GM18870 (cell line): ENCODE results near the gene NEUROG2.
"Not testable (repeated sequence)": the region's sequence is repeated elsewhere in the genome, so short reads cannot be mapped to it uniquely, and the experiment has no call there.

Experiments
- ATAC-seq: cut with Tn5 transposase; IDR thresholded peaks from one replicate; pipeline ENCODE4 v1.9.1; 2021; ENCODE audit warnings: moderate library complexity; ENCODE audit not compliant: unreplicated experiment

The NEUROG2 gene

GRCh38 chr4:112516066-112516470 lies at the start of gene NEUROG2:
NEUROG2 (minus strand) TSS chr4:112516180; CDS start chr4:112515475, 705 bp downstream.
- no peak for ATAC-seq

DNA sequence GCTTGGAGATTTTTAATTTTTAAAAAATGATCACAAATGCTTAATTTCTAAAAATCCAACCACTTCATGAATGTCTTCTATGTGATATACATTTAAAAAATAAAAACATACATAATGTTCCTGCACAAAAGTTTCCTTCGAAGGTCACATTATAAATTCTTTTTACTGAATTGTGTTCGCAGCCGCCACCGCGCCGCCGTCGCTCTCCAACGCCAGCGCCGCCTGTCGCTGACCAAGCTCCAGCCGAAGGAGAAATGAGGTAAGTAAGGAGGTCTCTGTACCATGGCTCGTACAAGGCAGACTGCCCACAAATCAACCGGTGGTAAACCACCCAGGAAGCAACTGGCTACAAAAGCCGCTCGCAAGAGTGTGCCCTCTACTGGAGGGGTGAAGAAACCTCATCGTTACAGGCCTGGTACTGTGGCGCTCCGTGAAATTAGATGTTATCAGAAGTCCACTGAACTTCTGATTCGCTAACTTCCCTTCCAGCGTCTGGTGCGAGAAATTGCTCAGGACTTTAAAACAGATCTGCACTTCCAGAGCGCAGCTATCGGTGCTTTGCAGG lies 48.8 kb upstream of the NEUROG2 start:
- no peak for ATAC-seq

DNA sequence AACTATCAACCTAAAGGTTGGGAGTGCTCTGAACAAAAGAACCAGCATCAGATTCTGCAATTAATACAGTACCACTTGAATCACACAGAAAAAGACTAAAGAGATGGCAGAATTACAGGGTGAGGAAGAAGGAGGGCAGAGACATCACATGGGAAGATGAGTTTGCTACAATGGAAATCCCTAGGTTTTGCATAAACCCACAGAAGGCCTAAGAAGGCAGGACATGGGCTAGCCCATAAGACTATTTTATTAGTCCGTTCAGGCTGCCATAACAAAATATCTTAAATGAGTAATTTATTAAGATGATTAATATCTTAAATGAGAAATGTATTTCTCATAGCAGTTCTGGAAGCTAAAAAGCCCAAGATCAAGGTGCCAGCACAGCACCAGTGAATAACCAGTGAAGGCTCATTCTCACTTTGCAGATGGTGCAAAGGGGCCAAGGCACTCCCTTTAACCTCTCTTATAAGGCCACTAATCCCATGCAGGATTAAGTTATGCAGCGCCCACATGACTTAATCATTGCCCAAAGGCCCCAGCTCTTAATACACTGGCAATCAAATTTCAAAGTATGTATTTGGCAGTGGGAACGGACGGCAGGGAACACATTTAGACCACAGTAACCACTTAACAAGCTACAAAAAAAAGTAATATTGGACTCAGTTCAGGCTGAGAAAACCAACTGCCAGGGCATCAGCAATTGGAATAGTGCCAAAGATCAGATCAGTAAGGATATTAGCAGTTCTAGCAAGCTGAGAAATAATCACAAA lies 47.6 kb upstream of the NEUROG2 start:
- ATAC-seq = no peak

DNA sequence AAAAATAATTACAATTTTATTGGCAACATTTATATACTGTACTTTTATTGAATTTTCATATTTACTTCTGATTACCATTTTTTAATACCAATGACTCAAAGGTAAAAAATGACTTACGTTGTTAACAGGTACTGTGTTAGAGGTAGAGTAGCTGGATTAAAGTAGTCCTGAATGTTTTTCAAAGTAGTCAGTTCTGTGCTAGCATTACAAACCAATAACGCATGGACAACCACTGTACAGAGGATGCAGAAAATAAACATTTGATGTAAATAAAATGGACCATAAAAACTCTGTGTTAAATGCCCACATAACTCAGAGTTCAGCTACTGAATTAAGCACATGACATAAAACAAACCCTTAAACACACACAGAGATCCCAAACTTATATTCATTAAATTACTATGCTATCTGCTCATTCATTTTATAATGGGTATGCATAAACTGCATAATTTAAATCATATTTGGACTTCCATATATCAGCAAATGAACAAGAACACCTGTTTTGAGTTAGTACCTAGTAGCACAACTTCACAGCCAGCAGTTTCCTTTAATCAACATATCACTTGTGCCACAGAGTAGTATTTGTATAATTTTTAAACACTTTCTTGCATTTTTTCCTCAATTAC lies 46.4 kb upstream of the NEUROG2 start:
- ATAC-seq = no peak

GRCh38 chr4:112560084-112560483 lies 44.1 kb upstream of the NEUROG2 start:
- peak; percentile 36 for ATAC-seq

GRCh38 chr4:112559053-112559452 lies 43.1 kb upstream of the NEUROG2 start:
- no peak for ATAC-seq

GRCh38 chr4:112557676-112558411 lies 41.9 kb upstream of the NEUROG2 start:
- no peak for ATAC-seq

DNA sequence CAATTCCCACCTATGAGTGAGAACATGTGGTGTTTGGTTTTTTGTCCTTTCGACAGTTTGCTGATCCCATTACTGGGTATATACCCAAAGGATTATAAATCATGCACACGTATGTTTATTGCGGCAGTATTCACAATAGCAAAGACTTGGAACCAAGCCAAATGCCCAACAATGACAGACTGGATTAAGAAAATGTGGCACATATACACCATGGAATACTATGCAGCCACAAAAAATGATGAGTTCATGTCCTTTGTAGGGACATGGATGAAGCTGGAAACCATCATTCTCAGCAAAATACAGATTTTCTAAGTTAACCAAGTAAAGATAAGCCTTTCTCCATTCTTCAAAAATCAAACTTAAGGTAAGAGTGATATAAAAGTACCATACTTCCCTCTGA lies 38.3 kb upstream of the NEUROG2 start:
- ATAC-seq = not testable (repeated sequence)

- no peak for ATAC-seq
These were observed 36.7 kb upstream of the NEUROG2 start for GRCh38 chr4:112552668-112553067.

- ATAC-seq = no peak
These were observed 34.7 kb upstream of the NEUROG2 start for GRCh38 chr4:112550728-112551127.

- ATAC-seq = no peak
These were observed 30.5 kb upstream of the NEUROG2 start for GRCh38 chr4:112546476-112546875.

- ATAC-seq = no peak
These were observed 29.4 kb upstream of the NEUROG2 start for GRCh38 chr4:112545346-112545745.

DNA sequence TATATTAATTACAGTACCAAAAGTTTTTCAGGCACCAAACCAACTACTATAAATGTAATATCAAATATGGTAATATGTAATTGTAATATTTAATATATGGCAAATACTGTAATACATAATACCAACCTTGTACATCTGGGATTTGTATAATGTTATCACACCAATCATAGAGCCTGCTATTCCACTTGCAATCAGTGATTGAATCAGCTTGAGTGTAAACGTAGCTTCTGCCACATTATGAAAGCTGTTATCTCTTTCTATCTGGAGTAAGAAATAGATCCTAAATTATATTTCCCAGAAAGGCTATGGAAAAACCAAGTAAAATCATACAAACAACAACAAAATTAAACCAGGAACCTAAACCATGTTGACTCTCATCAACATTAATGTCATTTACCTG lies 24.7 kb upstream of the NEUROG2 start:
- ATAC-seq = no peak

GRCh38 chr4:112536123-112536522 lies 20.1 kb upstream of the NEUROG2 start:
- ATAC-seq = no peak

DNA sequence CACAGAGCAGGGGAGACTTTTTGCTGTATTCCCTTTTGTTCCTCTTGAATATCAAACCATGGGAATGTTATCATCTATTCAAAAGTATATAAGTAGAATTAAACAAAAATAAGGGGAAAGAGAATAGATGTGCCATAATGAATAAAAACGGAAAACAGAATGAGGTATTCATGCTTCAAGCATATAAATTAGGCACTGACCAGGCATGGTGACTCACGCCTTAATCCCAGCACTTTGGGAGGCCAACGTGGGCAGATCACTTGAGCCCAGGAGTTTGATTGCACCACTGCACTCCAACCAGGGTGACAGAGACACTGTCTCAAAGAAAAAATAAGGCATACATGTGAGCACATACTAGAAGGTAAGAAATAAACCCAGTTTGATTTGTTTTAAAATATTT lies 16.3 kb upstream of the NEUROG2 start:
- no peak for ATAC-seq

- no peak for ATAC-seq
These were observed 15.2 kb upstream of the NEUROG2 start for GRCh38 chr4:112531146-112531545.

DNA sequence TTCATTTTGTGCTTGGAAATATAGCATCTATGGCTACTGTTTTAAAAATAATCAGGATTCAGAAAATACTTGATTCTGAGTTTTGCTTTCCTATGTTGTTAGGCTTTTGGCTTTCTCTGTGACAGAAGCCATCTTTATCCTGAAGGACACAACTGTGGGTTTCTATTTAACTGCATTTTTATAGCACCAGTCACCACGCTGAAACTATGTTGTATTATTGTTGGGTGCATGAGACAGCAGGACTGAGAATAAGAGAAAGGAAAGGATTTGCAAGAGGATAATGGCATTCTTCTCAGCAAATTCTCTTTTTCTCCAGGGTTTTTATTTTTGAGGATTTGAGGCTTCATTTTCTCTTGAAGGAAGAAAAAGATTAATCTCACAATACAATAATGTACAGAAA lies 10.1 kb upstream of the NEUROG2 start:
- no peak for ATAC-seq

DNA sequence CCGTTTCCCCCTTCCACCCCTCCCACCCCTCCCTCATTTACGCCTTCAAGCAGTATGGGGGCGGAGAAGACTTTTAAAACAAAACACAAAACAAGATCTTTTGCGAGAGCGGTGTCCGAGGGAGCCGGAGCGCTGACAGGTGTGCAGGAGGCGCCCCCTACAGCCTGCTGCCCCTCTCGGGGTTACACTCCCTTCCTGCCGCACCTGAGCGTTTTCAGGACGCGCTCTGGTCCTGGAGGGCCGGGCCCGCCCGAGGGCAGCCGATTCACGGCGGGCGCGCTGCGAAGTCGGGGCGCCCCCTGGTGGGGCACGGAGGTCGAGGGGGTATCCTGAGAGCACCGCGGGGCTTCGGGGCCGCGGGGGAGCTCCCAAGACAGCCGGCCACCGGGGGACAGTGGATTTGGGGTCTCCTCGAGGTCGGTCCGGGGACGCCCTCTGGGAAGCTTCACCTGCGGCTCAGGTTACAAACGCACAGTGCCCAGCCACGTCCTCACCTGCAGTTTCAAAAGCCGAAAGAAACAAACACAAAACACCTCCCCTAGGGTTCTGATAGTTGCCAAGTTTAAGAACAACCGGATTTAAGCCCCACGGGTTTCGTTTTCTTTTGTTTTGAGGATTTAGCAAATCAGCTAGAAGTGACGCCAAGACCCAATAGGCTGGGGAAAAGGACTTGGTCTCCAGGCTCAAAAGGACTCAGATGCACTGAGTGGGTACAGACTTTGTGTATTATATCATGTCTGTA lies 8.0 kb upstream of the NEUROG2 start:
- ATAC-seq = peak; percentile 55

DNA sequence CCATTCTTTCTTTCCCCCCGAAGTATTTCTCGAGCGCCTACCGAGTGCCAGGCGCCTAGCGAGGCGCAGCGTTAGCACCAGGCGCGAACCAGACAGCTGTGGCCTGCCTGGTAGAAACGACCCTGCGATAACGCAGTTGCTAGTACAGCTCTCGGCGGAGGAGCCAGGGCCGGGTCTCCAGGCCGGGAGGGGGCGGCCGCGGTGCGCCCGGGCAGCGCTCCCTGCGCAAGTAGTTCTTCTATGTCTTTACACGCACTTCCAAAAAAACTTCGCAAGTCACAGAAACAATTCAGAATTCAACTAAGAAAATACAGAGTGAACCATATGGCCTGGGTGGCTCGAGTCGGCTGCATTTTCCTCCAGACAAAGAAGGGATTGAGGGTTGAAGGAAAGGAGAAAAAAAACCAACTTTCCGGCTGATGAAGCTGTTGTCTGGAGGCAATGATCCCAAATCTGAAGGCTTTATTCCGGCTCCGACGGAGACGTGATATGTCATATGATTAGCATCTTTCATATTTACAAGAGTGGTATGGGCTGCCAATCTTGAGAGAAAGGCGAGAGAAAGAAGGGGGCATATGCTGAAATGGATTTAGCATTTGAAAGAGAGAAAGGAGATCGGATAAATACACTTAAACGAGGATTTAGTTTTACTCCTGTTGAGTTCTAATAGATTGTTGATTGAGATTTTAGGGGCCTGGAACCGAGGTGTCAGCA lies 7.2 kb upstream of the NEUROG2 start:
- no peak for ATAC-seq

DNA sequence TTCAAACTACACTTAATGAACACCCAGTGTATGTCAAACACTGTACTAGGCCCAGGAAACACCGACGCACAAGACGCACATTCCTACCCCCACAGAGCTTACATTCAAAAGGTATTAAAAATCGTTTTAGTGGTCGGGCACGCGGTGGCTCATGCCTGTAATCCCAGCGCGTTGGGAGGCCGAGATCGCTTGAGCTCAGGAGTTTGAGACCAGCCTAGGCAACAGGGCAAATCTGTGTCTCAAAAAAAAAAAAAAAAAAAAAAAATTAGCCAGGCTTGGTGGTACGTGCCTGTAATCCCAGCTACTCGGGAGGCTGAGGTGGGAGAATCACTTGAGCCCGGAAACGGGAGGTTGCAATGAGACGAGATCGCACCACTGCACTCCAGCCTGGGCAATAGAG lies 6.5 kb upstream of the NEUROG2 start:
- ATAC-seq = not testable (repeated sequence)
